ENCODE results near the gene ADRA2B.
"Not testable (repeated sequence)": the region's sequence is repeated elsewhere in the genome, so short reads cannot be mapped to it uniquely, and the experiment has no call there.

GRCh38 chr2:96067902-96068581, 48.3 kb downstream of the ADRA2B start:
- not testable (repeated sequence) for TF ChIP-seq POLR2AphosphoS5 (IDR thresholded peaks at IDR 0.05; ENCODE audit: borderline replicate concordance, low read depth, low read length); EZH2 (IDR thresholded peaks at IDR 0.05); FOXP2 (optimal IDR thresholded peaks at IDR 0.05; ENCODE audit: control extremely low read depth, extremely low read length, insufficient read depth)

All from SK-N-MC (cell line).